ENCODE measurements around the gene SCFD2. TPM values are rescaled to one million over a fixed set of nuclear protein-coding genes. Genes with fewer than 3 reads are reported as not detected.

SCFD2 gene
- total and polyA plus RNA-seq, 2 of the 8 experiments (the other 6 are each of a cell fraction or from before 2014, with no cell fraction given) = 6.2 to 10.2 TPM

DNA sequence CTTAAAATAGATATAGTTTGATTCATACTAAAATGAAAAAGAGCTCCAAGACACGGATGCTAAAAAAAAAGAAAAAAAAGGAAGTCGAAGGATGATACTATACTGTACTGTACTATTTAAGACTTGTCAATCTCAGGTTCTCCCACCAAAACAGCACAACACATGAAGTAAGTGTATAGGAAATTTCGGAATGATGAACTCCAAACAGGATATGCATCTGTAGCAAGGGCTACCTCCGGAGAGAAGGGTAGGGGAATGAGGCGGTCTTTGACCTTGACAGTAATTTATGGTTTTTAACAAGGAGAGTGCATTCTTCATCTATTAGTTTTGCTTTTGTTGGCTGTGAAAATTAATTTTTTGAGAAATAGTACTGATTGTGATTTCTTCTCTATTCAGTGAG is 11.0 kb upstream of the SCFD2 start:
- H3K23ac ChIP-seq (ENCODE audit: insufficient read length) = no peak overlapping the region
- no peaks in the 10 kb centered on the region for H3K9me3 ChIP-seq (ENCODE audit: insufficient read depth in 2 of 2, low read depth in 1 of 2, low read length in 1 of 2)
- no peak overlapping the region for H3K4ac ChIP-seq (replicated peaks; ENCODE audit: insufficient read length, low read depth, low read length)
- H2BK120ac ChIP-seq (replicated peaks; ENCODE audit: low read depth, low read length) = no peak overlapping the region
- FAIRE-seq (no peak), DNase-seq (ENCODE audit: low read depth in 1 of 2, low spot score in 2 of 2) (no peak)
- H3K27ac ChIP-seq (ENCODE audit: low read depth, low read length) = no peak overlapping the region
- H3K27me3 ChIP-seq (replicated peaks in 1 of 4; ENCODE audit: control insufficient read depth in 3 of 4, extremely low read depth in 1 of 4, insufficient read depth in 3 of 4, low read length in 3 of 4) = no peaks in the 10 kb centered on the region
- no peak overlapping the region for H2AK5ac ChIP-seq (ENCODE audit: low read depth, low read length)
- H3K9ac ChIP-seq (replicated peaks in 1 of 4; ENCODE audit: extremely low read depth in 1 of 4, low read depth in 3 of 4, low read length in 3 of 4) = no peak overlapping the region
- POLR2A ChIA-PET (ENCODE audit: partially characterized antibody) = interaction anchor here (0.6 to 1.9 kb wide), 3 partner anchors 10 to 54 kb away, joined by 3 to 5 read pairs (median 3); no protein-coding TSS in a partner anchor
- H2BK5ac ChIP-seq (ENCODE audit: low read depth, low read length) = no peak overlapping the region
- no peak overlapping the region for H4K8ac ChIP-seq (ENCODE audit: extremely low read depth, insufficient read depth, low read length)
- 72% methylated on average over 5 of the region's 5 CpGs; no CpG with 5 or more reads in 1 of the 2 experiments for WGBS, 2 experiments (ENCODE audit: extremely low coverage in 1 of 2, insufficient coverage in 1 of 2, insufficient read length in 1 of 2, insufficient replicate concordance in 2 of 2, low coverage in 1 of 2, low lambda C conversion rate in 2 of 2, missing lambda C conversion rate in 1 of 2)
- H3K18ac ChIP-seq (ENCODE audit: extremely low read depth, low read length) = no peak overlapping the region
- peaks cover 0 to 6% of the 10 kb centered on the region in 2 experiments for H4K20me1 ChIP-seq (replicated peaks in 1 of 2; ENCODE audit: control insufficient read depth in 1 of 2, insufficient read depth in 2 of 2, low read length in 2 of 2)
- H3K4me2 ChIP-seq (ENCODE audit: insufficient read depth in 1 of 2, low read depth in 2 of 2, low read length in 2 of 2) = peak overlapping the region; percentile 65 to 80; a peak in 3 of 4 replicates
- peaks cover 18 to 43% of the 10 kb centered on the region in 2 experiments for H3K79me2 ChIP-seq (ENCODE audit: control insufficient read depth in 1 of 2, insufficient read depth in 2 of 2, low read length in 2 of 2)
- H3K4me1 ChIP-seq (replicated peaks in 1 of 4; ENCODE audit: control insufficient read depth in 3 of 4, insufficient read depth in 4 of 4, low read length in 3 of 4) = no peaks in the 10 kb centered on the region; a peak in 2 of 7 replicates
- H3K36me3 ChIP-seq (ENCODE audit: control insufficient read depth in 2 of 4, insufficient read depth in 4 of 4, low read length in 3 of 4) = peaks cover 0 to 9% (median 0%) of the 10 kb centered on the region in 4 experiments; a peak in 1 of 8 replicates
- peak overlapping the region; percentile 2; the same call in 1 of the 2 replicates for H2AFZ ChIP-seq (ENCODE audit: low read length)
- no peak overlapping the region for H3K56ac ChIP-seq (replicated peaks; ENCODE audit: insufficient read length, low read depth, low read length)
- no peak overlapping the region for H2BK15ac ChIP-seq (ENCODE audit: low read length)
- no peak overlapping the region for H4K5ac ChIP-seq (ENCODE audit: insufficient read length, low read depth, low read length)
- CTCF ChIA-PET (ENCODE audit: partially characterized antibody) = interaction anchor here (0.6 kb wide), 1 partner anchor 314 kb away, joined by 3 read pairs; no protein-coding TSS in a partner anchor
- 0 out of 2 replicates have a peak, but pooled peaks cover 2% of the 10 kb centered on the region for H3K79me1 ChIP-seq (ENCODE audit: low read depth, low read length)
- no peak overlapping the region for H2BK12ac ChIP-seq (ENCODE audit: low read depth, low read length)
- H3K23me2 ChIP-seq (ENCODE audit: low read depth, low read length) = peaks cover 2% of the 10 kb centered on the region; the same call in 1 of the 2 replicates
- no peak overlapping the region for H4K91ac ChIP-seq (replicated peaks; ENCODE audit: insufficient read length, low read length)
- no peak overlapping the region for H3K14ac ChIP-seq (ENCODE audit: insufficient read length)
- H2BK20ac ChIP-seq (ENCODE audit: low read length) = no peak overlapping the region
- H3K4me3 ChIP-seq (ENCODE audit: extremely low read depth in 1 of 4, insufficient read depth in 2 of 4, low read depth in 3 of 4, low read length in 4 of 4) = peak overlapping the region; percentile 93 to 99 (median 95); a peak in 7 of 8 replicates
- TF ChIP-seq SRF (IDR thresholded peaks at IDR 0.05; ENCODE audit: low read depth, low read length) = no peak
- no peak for TF ChIP-seq SAP30 (IDR thresholded peaks at IDR 0.05; ENCODE audit: insufficient read depth, insufficient replicate concordance, low read length)
- no peak for TF ChIP-seq TCF12 (IDR thresholded peaks at IDR 0.05; ENCODE audit: low read depth, low read length)
- TF ChIP-seq EZH2 (IDR thresholded peaks at IDR 0.05; ENCODE audit: low read depth, low read length, severe bottlenecking) = no peak
- no peak for TF ChIP-seq NRF1 (IDR thresholded peaks at IDR 0.05; ENCODE audit: low read depth, low read length)
- TF ChIP-seq RAD21 (IDR thresholded peaks at IDR 0.05 in 1 of 2, conservative IDR thresholded peaks at IDR 0.05 in 1 of 2; ENCODE audit: low read depth in 2 of 2, low read length in 2 of 2) = no peak
- no peak for TF ChIP-seq BCL11A (IDR thresholded peaks at IDR 0.05; ENCODE audit: low read depth in 2 of 2, low read length in 2 of 2)
- TF ChIP-seq JUN (IDR thresholded peaks at IDR 0.05; ENCODE audit: low read depth, low read length) = no peak
- no peak for TF ChIP-seq TAF7 (optimal IDR thresholded peaks at IDR 0.05; ENCODE audit: borderline replicate concordance, low read depth, low read length)
- TF ChIP-seq RBBP5 (IDR thresholded peaks at IDR 0.05; ENCODE audit: borderline replicate concordance, low read depth, low read length) = no peak
- no peak for TF ChIP-seq SP4 (IDR thresholded peaks at IDR 0.05; ENCODE audit: low read length)
- TF ChIP-seq, protein P1, sequence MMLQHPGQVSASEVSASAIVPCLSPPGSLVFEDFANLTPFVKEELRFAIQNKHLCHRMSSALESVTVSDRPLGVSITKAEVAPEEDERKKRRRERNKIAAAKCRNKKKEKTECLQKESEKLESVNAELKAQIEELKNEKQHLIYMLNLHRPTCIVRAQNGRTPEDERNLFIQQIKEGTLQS (IDR thresholded peaks at IDR 0.05; ENCODE audit: insufficient read depth, low read depth, low read length) = no peak

Measured in H1 (cell line).